HL-60 (cell line): Measurements from ENCODE around the gene DGKI.
A peak's percentile ranks its signal among the peaks of the same experiment; 100 is the strongest.

ENCODE experiments used
- DNase-seq, 2 experiments: peaks; one replicate each; pipeline ENCODE4 v3.0.0-alpha.2; 2010 to 2020; ENCODE audit warnings: low read depth in 1 of 2, low spot score in 1 of 2
- H3K27ac ChIP-seq: fragments of 250-450 bp; sonication (Bioruptor Pico); replicated peaks from 2 replicates; pipeline ENCODE4 v1.5.1; 2020; ENCODE audit warnings: mild to moderate bottlenecking, moderate library complexity
- H3K27me3 ChIP-seq: fragments of 250-450 bp; sonication (Bioruptor Pico); 2 replicates; pipeline ENCODE4 v1.5.1; 2021; ENCODE audit warnings: mild to moderate bottlenecking, moderate library complexity; ENCODE audit not compliant: insufficient read depth, poor library complexity, severe bottlenecking
- H3K4me3 ChIP-seq: replicated peaks from 2 replicates; pipeline ENCODE4 v1.5.1; 2011; ENCODE audit warnings: mild to moderate bottlenecking, control low read depth, low read length; ENCODE audit not compliant: insufficient read depth
- CTCF ChIP-seq: IDR thresholded peaks from one replicate; pipeline ENCODE4 v1.5.1; 2011; ENCODE audit warnings: low read length, control low read depth, inconsistent platforms; ENCODE audit not compliant: insufficient read depth
- GABPA ChIP-seq: IDR thresholded peaks from 2 replicates; pipeline ENCODE4 v1.6.1; 2012; ENCODE audit warnings: low read depth
- POLR2AphosphoS5 ChIP-seq: IDR thresholded peaks from 2 replicates; pipeline ENCODE4 v1.6.1; 2012; ENCODE audit warnings: low read depth
- REST ChIP-seq: IDR thresholded peaks from 2 replicates; pipeline ENCODE4 v1.6.1; 2012; ENCODE audit warnings: low read depth; ENCODE audit not compliant: insufficient replicate concordance
- SPI1 ChIP-seq: IDR thresholded peaks from 2 replicates; pipeline ENCODE4 v1.6.1; 2012; ENCODE audit warnings: low read depth, mild to moderate bottlenecking, borderline replicate concordance

DGKI gene

DNA sequence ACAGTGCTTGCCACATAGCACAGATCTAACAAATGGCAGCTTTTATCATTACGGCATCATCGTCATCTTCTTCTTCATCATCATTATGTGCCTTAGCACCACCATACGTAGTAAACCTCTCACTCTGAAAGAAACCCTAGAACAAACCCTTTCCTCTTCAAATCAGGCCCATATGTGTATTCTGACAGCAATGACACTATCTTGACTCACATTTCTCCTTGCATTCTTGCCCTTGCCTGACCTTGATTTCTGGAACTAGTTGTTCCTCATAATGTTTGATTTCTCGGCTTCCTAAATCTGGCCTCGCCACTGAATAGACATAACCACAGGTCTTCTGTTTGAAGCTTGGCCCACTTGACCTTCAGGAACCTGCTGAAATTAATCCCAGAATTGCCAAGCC lies 115.3 kb downstream of the DGKI start:
- TF ChIP-seq SPI1 (no peak), GABPA (no peak), POLR2AphosphoS5 (no peak), REST (no peak), CTCF (no peak)

DNA sequence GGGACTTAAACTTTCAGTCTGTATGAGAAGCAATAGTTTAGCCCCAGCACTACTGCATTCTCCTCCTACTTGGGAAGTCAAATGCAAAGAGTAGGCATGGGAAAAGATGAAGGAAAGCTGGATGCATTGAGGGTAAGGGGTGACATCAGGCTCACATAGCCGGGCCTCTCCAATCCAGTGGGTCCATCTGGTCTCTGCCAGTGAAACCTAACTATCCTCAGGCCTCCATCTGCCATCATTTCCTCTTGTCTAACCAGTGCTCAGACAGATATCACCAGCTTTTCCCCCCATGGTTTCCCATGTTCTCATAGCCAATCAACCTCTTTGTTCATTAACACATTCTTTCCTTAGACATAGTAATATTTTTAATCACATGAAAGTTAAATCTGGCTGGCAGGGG lies 118.3 kb downstream of the DGKI start:
- Histone ChIP-seq H3K4me3 (no peak overlapping the region), H3K27ac (no peak overlapping the region), H3K27me3 (no peaks in the 10 kb centered on the region)
- no peak for DNase-seq
- TF ChIP-seq POLR2AphosphoS5 (no peak), GABPA (no peak)

More for the DNA sequence above, 115.3 kb downstream of the DGKI start:
- no peak for DNase-seq
- H3K27ac ChIP-seq = no peak overlapping the region
- H3K4me3 ChIP-seq = no peak overlapping the region
- no peaks in the 10 kb centered on the region for H3K27me3 ChIP-seq

- no peak for DNase-seq
- TF ChIP-seq SPI1 (no peak), POLR2AphosphoS5 (no peak)
- no peak overlapping the region for H3K4me3 ChIP-seq
- H3K27me3 ChIP-seq = no peaks in the 10 kb centered on the region
- no peak overlapping the region for H3K27ac ChIP-seq
These were observed 119.4 kb downstream of the DGKI start for GRCh38 chr7:137727413-137727812.

DNA sequence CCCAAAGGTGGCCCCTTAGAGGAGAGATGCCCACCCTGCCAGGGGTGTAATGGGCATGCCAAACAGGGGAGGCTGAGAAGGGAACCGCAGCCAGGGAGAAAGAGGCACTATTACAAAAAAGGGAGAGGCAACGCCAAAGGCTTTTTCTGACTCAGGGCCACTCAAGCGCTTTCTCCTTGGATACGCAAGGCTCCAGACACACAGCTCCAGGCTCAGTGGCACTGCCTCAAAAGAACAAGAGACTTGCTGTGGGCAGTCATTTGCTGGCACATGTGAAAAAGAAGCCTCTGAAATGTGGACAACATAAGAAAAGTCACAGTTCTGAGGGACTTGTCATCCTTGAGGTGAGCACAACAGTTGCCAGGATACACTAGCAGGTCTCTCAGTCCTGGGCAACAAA lies 128.4 kb downstream of the DGKI start:
- TF ChIP-seq CTCF = no peak
- no peak for TF ChIP-seq POLR2AphosphoS5
- no peak for TF ChIP-seq REST
- no peak for TF ChIP-seq SPI1
- TF ChIP-seq GABPA = no peak
- H3K27ac ChIP-seq = no peak overlapping the region
- no peak overlapping the region for H3K4me3 ChIP-seq
- H3K27me3 ChIP-seq = no peaks in the 10 kb centered on the region
- DNase-seq = no peak

GRCh38 chr7:137717811-137718271 lies 128.9 kb downstream of the DGKI start:
- H3K27ac ChIP-seq = no peak overlapping the region
- no peak overlapping the region for H3K4me3 ChIP-seq
- TF ChIP-seq SPI1 (no peak), CTCF (no peak), POLR2AphosphoS5 (no peak), GABPA (no peak), REST (no peak)
- peak; percentile 38 to 53 for DNase-seq
- H3K27me3 ChIP-seq = no peaks in the 10 kb centered on the region
